GM18861 (cell line): Measurements from ENCODE around the gene MOGAT3.

Experiments
- ATAC-seq: cut with Tn5 transposase; IDR thresholded peaks from one replicate; pipeline ENCODE4 v1.9.1; 2021; ENCODE audit not compliant: unreplicated experiment

Gene MOGAT3

GRCh38 chr7:101173752-101174244 lies 27.0 kb downstream of the MOGAT3 start:
- ATAC-seq, result no peak

- ATAC-seq, result no peak
Observed at GRCh38 chr7:101172854-101173751, 27.7 kb downstream of the MOGAT3 start.

- ATAC-seq, result no peak
Observed at GRCh38 chr7:101172005-101172853, 28.6 kb downstream of the MOGAT3 start.

GRCh38 chr7:101171442-101171837 lies 29.4 kb downstream of the MOGAT3 start:
- ATAC-seq, result no peak

- ATAC-seq, result no peak
Observed at GRCh38 chr7:101170617-101171441, 30.0 kb downstream of the MOGAT3 start.

- no peak for ATAC-seq
Observed at GRCh38 chr7:101169838-101170551, 30.8 kb downstream of the MOGAT3 start.

GRCh38 chr7:101169110-101169837 lies 31.6 kb downstream of the MOGAT3 start:
- no peak for ATAC-seq

- ATAC-seq, result no peak
Observed at GRCh38 chr7:101168412-101169049, 32.3 kb downstream of the MOGAT3 start.

GRCh38 chr7:101167645-101168411 lies 33.0 kb downstream of the MOGAT3 start:
- ATAC-seq, result no peak

GRCh38 chr7:101166909-101167644 lies 33.8 kb downstream of the MOGAT3 start:
- ATAC-seq, result no peak

GRCh38 chr7:101166648-101166908 lies 34.3 kb downstream of the MOGAT3 start:
- no peak for ATAC-seq

- ATAC-seq, result no peak
Observed at GRCh38 chr7:101165958-101166647, 34.7 kb downstream of the MOGAT3 start.

- peak; percentile 73 for ATAC-seq
Observed at GRCh38 chr7:101165075-101165957, 35.5 kb downstream of the MOGAT3 start, which contains the start of gene VGF. Gene VGF (minus strand): TSS chr7:101165569. CDS start chr7:101164843, 726 bp downstream.

GRCh38 chr7:101164071-101164840 lies 36.6 kb downstream of the MOGAT3 start:
- ATAC-seq, result no peak

- no peak for ATAC-seq
Observed at GRCh38 chr7:101163279-101164070, 37.4 kb downstream of the MOGAT3 start.
